ENCODE data around the gene PTP4A2.

Gene PTP4A2

DNA sequence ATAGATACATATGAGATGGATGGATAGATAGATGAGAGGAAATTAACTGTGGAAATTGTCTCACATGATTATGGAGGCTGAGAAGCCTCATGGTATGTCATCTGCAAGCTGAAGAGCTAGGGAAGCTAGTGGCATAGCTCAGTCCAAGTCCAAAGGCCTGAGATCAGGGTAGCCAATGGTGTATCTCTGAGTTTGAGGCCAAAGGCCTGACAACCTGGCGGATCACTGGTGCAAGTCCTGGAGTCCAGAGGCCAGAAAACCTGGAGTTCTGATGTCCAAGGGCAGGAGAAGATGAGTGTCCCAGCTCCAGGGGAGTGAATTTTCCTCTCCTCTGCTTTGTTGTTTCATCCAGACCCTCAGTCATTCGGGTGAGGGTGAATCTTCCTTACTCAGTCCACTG lies 78.4 kb downstream of the PTP4A2 start:
- DNase-seq (ENCODE audit: low read depth), result no peak

- no peak for DNase-seq (ENCODE audit: low read depth)
These were observed 79.1 kb downstream of the PTP4A2 start for GRCh38 chr1:31859044-31859443.

- DNase-seq (ENCODE audit: low read depth), result no peak
These were observed 80.3 kb downstream of the PTP4A2 start for GRCh38 chr1:31857863-31858262.

Data from stimulated activated CD4-positive, alpha-beta T cell treated with anti-CD3 and anti-CD28 coated beads, Interleukin-2, amount 100 ng/mL, for 4 hours (primary cell).